HG03280 (cell line): Measurements from ENCODE around the gene SH3BGRL2.
"Not testable (repeated sequence)": the region's sequence is repeated elsewhere in the genome, so short reads cannot be mapped to it uniquely, and the experiment has no call there.

ENCODE experiments used
- ATAC-seq: cut with Tn5 transposase; IDR thresholded peaks from one replicate; pipeline ENCODE4 v1.9.1; 2021; ENCODE audit warnings: mild to moderate bottlenecking, moderate library complexity; ENCODE audit not compliant: unreplicated experiment

The SH3BGRL2 gene

GRCh38 chr6:79648328-79648727 lies 17.2 kb downstream of the SH3BGRL2 start:
- ATAC-seq = no peak

- ATAC-seq = no peak
Measured at GRCh38 chr6:79649016-79649415, 17.9 kb downstream of the SH3BGRL2 start.

DNA sequence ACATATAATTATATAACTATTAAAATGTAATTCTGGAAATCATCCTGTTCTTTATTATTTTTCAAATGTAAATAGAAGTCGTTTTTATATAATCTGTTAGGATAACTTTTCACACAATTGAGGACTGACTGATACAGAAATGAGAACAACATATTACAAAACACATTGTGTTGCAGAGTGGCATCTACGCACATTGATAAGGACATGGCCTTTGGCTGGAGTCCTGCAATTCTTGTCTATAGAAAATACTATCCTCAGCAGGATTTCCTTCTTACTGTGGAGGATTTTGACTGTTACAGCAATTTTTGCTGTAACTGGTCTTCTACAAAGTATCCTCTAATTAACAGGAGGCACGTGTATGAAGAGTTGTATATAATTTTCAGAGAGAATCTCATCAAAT lies 19.8 kb downstream of the SH3BGRL2 start:
- ATAC-seq = no peak

GRCh38 chr6:79656134-79656533 lies 25.0 kb downstream of the SH3BGRL2 start:
- no peak for ATAC-seq

- ATAC-seq = no peak
Measured at GRCh38 chr6:79657238-79657637, 26.1 kb downstream of the SH3BGRL2 start.

GRCh38 chr6:79663655-79664054 lies 32.5 kb downstream of the SH3BGRL2 start:
- ATAC-seq = not testable (repeated sequence)

DNA sequence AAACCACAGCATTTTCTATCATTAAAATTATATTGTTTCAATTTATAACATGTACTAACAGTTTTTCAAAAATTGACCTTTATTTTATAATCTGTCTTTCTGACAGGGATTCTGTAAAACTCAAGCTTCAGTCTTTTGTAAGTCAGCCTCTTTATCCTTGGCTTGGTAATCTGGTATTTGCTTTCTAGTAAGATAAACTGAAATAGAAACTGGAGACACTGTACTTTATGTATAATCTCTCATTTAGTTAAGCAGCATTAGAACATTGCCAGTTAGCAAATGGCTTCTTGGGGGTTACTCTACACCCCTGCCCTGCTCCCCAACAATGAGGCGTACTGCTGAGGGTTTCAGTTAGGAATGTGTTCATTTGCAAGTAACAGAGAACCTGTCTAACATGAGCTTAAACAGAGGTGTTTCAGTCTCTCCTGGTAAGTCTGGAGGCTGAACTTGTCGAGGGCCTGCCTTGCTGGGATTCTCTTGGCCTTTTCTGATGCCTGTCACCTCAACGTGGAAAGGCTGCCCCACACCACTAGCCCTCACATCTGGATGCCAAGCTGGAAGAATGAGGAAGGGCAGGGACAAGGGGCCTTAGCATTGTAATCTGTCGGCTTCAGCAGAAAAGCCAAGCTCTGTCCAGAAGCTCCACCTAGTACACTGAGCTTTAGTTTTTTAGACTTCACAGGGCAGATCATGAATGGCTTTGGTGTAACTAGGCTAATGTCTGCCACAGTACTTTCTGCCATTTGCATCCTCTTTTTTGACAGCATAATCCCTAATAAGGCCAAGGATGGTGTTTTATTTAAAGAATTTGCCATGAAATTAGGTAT lies 34.8 kb downstream of the SH3BGRL2 start:
- no peak for ATAC-seq

DNA sequence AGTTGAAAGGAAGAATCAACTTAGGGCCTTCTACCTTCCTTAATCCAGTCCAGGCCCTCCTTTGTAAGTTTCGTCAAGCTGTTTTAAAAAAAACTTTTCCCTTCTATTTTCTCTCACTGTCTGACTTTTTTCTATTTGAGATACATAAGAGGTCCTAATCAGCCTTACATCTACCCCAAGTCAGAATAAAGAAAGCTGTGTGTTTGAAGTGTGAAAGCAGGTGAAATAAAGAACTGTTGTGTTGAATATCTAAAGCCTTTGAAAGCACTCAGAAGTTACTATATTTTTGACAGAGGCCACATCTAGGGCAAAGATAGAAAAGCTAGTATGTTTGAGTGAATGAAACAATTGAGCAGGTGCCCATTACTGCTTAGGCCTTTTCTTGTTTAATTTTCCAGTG lies 35.5 kb downstream of the SH3BGRL2 start:
- ATAC-seq = no peak

DNA sequence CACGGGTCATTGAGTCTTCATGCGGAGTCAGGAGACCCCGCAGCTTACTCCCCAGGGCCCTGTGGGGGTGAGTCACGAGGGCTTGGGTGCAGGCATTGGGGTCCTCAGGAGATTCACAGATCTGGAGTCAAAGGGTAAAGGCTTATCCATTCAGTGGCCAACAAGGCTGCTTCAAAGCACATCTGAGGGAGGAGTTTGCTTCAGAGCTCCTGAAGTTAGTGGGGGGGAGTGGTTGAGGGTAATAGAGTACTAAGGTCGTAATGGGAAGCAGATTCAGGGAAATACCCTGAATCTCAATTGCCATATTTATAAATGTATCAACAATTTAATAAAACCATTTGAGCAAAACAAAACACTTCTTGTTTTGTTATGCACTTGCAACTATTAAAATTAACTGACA lies 37.3 kb downstream of the SH3BGRL2 start:
- ATAC-seq = no peak

- ATAC-seq = no peak
Measured at GRCh38 chr6:79669766-79670165, 38.6 kb downstream of the SH3BGRL2 start.

DNA sequence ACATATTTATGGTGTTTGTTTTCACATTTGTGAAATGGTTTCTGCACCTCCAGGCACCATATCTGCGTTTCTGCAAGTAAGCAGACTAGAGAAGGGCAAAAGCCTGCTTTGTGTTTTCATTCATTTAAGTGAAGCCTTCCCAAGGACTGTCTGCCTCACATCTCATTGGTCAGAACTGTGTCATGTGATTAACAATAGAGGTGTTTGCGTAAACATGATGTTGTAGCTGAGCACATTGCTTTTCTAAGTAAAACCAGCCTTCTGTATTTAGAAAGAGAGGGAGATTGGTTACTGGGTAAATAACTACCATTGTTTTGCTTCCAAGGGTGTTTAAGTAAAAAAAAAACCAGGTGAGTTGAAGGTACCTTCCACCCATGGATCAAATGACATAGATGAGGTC lies 39.7 kb downstream of the SH3BGRL2 start:
- no peak for ATAC-seq

- no peak for ATAC-seq
Measured at GRCh38 chr6:79671600-79672266, 40.6 kb downstream of the SH3BGRL2 start.

DNA sequence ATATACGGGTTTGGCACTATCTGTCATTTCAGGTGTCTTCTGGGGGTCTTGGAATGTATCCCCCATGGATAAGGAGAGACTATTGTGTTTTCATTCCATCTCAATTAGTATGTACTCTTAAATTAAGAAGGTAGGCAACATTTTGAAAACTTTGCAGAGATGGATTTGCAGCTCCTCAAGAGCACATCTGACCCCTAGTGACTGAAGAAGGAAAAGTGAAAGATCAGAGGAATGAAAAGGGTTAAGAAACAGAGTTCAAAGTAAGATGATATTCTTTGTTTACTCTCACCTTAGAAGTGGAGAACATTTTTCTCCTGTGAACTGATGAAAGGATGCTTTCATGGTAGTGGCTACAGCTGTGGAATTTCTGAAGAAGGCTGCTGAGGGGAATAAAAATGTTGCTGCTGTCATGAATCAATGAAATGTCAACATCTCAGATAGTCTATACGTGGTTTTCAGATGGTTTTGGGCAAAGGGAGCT lies 41.5 kb downstream of the SH3BGRL2 start:
- no peak for ATAC-seq

- no peak for ATAC-seq
Measured at GRCh38 chr6:79673947-79674346, 42.8 kb downstream of the SH3BGRL2 start.

DNA sequence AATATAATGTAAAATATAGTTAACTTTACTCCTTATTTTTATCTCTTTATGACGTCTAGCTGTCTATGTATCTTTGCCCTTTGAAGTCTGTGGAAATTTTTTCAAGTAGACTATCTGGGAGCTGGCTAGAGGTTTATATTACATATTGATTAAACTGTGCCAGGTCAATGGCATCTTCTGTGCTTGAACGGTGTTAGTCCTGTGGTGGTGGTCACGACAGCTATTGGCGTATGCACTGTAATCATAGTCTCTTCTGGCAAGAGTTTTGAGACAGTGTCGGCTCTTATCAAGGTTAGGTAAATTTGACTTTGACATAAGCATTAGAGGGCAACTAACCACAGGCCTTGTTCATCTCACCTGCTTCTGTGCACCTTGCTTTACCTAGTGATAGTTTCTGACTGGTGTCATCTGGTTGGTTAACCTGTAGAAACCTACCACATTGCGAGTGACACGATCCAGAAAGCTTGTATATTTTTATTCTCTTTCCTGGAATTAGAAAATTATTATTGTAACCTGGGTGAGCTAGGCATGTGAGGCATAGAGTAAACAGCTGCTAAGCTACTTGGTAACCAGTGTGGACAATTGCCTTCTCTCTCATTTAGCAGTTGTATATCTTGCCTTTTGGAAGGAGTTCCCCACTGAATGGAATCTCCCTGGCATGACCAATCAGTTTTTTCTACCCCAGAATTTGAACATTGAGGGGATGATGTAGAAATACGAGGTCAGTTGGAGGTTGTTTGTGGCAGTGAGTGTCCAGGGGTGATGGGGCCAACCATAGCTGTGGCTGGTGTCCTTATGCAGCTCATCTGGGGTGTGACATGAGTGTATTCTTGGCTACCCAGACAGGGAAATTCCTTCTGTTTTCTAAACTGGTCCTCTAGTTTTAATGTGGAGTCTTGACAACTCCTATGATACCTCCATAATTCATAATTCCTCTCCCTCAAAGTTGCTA lies 45.9 kb downstream of the SH3BGRL2 start:
- no peak for ATAC-seq

- not testable (repeated sequence) for ATAC-seq
Measured at GRCh38 chr6:79682682-79683081, 51.6 kb downstream of the SH3BGRL2 start.

- ATAC-seq = no peak
Measured at GRCh38 chr6:79684876-79685275, 53.7 kb downstream of the SH3BGRL2 start.

DNA sequence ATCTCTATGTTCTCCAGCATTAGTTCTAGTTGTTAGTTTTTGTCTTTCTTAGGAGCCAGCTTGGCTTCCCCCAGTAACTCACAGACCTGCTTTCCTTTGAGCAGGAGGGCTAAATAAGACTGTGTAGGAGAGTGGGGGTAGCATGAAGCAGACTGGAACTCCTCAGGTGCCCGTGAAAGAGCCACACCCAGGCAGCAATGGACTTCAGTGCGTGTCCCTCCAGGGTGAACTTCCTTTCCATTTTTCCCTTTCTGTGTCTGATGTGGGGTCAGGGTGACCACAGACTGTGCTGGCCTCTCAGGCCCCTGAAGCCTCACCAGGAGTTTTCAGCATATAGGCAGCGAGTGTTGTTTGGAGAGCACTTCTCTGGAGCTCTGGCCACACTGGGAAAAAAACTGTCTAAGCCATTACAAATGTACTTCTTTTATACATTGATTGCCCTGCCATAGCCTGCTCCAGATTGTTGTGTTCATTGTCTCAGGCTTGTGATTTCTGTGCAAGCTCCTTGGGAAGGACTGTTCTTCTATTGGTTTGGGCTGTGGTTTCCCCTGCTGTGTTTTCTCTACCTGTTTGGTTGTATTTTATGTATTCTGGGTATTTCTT lies 55.7 kb downstream of the SH3BGRL2 start:
- ATAC-seq = no peak

DNA sequence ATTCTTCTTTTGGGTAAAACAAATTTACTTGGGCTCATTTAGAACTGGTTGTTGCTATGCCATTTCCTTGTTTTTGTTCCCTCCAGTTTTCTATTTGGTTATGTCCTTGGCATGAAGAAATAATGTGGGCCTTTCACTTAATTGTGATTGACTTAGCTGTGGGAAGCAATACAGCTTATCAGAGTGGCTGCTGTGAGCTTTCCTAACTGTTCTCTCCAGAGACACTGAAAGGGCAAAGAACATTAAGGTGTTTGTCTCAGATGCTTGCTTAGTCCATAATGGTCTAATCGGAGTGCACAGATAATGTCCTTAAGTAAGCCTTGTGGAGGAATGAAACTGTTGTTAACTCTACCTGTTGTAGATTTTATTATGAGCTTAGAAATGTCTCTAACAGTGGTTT lies 56.6 kb downstream of the SH3BGRL2 start:
- no peak for ATAC-seq

DNA sequence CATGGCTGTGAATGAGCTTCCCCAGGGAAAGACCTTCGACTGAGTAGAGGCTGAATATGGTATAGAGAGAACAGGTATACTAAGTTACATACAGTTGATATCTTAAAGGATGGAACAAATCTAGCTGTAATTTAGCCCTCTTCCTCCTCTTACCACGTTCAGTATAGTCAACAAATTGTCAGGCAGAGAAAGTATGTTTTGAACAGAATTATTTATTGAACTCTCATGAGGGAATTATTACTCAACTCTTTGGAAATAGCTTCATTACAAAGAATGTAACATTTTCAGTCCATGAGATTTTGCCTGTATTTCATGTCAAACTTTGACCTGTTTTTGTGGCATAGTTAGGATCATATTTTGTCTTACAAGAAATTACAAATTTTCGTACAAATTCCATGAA lies 63.0 kb downstream of the SH3BGRL2 start:
- no peak for ATAC-seq
